Activated CD4-positive, alpha-beta T cell treated with anti-CD3 and anti-CD28 coated beads, Interleukin-2, Interleukin-6, amounts not matched to agents 100 ng/mL and 50 ng/mL, durations not matched to agents 16 hours and 8 hours (primary cell): ENCODE data around the gene CAP1.
"Not testable (repeated sequence)": the region's sequence is repeated elsewhere in the genome, so short reads cannot be mapped to it uniquely, and the experiment has no call there.

ENCODE experiments used
- DNase-seq: peaks from one replicate; pipeline ENCODE4 v3.0.0-alpha.2; 2020

Gene CAP1, protein sequence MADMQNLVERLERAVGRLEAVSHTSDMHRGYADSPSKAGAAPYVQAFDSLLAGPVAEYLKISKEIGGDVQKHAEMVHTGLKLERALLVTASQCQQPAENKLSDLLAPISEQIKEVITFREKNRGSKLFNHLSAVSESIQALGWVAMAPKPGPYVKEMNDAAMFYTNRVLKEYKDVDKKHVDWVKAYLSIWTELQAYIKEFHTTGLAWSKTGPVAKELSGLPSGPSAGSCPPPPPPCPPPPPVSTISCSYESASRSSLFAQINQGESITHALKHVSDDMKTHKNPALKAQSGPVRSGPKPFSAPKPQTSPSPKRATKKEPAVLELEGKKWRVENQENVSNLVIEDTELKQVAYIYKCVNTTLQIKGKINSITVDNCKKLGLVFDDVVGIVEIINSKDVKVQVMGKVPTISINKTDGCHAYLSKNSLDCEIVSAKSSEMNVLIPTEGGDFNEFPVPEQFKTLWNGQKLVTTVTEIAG

DNA sequence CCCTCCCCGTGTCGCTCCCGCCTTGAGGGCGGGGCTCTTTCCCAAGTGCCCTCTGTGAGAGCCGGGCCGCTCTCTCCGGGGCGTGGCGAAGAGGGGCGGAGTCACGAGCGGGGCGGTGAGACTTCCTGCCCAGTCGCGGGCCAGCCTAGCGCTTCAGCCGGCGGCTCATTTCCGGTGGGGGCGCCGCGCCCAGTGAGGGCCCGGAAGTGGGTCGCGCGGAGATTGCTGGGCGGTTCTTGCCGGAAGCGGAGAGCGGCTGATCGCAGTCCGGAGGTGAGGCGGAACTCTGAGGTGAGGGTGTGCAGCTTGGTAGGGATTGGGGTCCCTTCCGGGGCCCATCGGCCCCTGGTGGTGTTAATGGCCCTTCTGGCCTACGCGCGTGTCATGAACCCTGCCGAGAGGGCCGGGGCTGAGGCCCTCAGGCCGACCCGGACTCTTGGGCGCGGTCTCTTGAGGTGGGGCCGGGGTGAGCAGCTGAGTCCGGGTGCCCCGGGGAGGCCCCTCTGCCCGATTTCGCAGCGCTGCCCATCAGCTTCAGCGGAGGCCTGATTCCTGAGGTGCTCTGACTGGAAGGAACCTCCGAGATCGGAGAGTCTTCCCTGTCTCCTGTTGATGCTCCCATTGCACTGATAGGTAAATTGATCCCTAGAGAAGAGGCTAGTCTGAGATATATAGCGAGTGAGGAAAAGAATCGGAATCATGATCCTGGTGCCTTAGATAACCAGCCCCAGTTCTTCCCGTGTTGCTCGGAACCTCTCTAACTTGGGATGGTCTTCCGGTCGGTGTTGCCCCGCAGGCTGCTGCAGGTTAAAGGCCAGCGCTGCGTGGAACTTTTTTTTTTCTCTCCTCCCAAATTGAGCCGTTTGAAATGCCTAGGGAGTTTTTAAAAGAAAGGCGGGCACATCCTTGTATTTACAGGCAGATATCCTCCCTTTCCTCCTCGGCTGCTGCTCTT is at the start of gene CAP1:
TSS of gene CAP1 (plus strand) at position 219 of the 955 bp plus-strand sequence. CDS start 18,618 bp downstream, outside the sequence.
- DNase-seq: peak; percentile 100

DNA sequence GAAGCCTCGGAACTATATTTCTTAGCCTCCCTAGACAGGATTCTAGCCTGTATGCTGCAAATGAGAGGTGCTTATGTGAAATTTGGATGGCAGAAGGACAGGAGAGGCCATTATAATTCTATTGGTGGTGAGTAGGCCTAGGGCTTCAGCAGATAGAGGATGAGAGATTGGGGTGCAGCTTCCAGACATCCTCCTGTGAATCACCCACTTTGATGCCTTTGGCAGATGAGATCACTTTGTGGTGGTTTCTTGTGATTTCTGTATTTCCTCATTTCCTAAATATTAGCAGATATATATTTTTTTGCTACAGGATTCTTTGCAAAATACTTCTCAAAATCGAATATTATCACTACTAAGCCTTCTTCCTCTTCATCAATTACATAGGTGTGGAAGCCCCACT is 48.3 kb upstream of the CAP1 start:
- no peak for DNase-seq

DNA sequence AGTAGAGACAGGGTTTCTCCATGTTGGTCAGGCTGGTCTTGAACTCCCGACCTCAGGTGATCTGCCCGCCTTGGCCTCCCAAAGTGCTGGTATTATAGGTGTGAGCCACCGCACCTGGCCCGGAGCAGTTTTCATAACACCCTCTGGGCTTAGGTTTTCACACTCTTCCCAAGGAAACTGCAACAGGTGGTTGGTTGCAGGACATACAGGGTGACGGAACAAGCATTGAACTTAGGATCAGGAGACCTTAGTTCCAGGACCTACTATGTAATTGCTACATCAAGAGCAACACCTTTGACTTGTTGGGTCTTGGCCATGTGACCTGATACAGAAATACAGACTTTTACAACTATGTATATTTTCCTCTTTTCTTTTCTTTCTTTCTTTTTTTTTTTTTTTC is 47.6 kb upstream of the CAP1 start:
- DNase-seq: no peak

DNA sequence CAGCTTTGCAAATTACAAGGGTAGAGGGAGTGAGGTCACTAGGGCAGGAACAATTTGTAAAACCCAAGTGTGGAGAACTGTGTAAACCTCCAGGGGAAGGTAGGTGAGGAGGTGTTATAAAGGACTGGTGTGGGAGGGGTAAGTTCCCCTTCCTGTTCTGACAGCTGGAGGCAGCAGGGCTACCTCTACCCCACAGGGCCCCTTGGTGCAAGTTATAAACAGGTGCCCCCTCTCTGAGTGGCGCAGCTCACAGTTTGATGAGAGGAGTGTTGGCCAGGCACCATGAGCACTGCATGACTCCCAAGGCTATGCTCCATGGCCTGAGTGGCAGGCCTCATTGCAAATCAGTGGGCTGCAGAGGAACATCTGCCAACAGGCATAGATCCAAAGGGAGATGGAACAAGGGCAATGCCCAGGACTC is 44.5 kb upstream of the CAP1 start:
- no peak for DNase-seq

DNA sequence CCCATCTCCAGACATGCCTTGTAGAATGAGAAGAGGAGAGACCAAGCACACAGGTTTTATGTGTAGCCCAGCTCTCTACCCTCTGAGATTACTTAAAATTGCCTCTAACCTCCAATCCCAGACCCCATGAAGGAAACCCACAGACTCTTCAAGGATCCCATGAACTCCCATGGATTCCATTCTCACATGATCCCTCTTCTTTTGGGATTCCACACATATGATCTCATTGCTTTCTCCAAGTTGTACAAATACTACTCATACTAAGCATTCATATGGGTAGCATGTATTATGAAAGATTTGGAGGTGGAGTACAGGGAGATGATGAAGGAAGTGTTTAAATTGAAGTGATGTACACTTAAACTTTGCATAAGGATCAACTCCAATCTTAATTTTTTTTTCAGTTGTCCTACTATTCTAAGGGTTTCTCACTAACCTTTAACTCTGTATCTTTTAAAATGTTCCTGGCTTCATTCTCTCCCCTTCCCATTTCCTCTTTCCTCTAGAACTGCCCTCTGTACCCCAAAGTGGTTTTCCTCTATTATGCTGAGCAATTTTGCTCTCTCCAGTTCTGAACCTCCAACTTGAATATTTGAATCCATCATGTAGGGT is 44.0 kb upstream of the CAP1 start:
- DNase-seq: no peak

DNA sequence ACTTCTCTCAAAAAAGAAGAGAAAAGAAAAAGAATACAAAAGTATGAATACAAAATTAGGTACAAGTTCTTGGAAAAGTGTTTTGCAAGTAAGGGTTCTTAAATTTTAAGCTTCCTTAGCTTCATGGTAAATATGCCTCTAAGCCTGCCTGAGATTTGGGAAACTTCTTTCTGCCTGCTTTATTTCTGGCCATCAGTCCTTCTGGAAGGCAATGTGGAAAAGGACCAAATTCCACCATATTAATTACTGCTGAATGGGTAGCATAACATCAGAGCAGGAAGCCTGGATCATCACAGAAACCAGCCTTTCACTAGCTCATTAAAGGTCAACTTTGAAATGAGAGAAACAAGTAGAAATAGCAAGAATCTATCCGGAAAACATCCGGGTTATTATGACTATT is 39.1 kb upstream of the CAP1 start:
- DNase-seq: no peak

DNA sequence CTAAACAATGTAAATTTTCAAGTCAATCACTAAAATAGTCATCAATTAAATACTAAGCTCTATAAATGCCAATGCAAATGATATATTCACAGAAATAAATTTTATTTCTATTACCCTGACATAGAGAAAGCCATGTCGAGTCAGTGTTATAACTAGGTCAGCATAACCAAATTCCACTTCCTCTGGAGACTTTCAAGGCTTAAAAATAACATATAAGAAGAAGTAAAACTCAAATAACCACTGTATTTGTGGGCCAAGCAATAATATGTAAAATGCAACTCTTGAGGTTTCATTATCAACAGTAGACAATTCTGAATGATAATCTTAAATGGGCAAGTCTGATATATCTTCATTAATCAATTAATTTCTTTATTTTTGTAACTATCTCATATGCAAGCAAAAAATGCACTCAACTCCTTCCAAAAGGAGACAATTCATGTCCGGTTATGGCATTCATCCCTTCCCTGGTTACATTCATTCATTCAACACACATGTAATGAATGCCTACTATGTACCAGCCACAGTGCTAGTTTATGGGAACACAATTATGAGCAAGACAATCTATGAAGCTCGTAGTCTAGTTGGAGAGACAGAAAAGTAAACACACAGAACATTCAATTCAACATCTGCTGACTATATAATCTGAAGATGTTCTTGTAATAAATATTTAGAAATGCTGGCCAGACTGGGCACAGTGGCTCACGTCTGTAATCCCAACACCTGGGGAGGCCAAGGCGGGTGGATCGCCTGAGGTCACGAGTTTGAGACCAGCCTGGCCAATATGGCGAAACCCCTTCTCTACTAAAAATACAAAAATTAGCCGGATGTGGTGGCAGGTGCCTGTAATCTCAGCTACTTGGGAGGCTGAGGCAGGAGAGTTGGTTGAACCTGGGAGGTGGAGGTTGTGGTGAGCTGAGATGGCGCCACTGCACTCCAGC is 37.1 kb upstream of the CAP1 start:
- DNase-seq: no peak

DNA sequence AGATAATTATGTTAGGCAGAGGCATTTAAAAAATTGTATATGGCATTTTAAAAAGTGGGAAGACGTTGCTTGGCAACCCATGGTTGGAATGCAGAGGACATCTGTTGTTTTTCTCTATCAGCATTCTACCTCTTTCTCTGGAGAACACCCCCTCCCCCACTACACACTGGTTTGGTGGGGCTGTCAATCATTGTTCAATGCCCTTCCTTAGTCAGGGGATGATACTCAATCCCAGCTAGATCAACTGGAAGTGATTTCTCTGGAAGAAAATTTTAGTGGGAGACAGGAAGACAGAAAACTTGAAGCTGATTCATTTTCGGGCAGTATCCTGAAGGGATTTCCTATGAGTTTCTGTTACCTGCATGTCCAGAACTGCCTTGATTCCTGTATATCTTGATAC is 35.7 kb upstream of the CAP1 start:
- no peak for DNase-seq

DNA sequence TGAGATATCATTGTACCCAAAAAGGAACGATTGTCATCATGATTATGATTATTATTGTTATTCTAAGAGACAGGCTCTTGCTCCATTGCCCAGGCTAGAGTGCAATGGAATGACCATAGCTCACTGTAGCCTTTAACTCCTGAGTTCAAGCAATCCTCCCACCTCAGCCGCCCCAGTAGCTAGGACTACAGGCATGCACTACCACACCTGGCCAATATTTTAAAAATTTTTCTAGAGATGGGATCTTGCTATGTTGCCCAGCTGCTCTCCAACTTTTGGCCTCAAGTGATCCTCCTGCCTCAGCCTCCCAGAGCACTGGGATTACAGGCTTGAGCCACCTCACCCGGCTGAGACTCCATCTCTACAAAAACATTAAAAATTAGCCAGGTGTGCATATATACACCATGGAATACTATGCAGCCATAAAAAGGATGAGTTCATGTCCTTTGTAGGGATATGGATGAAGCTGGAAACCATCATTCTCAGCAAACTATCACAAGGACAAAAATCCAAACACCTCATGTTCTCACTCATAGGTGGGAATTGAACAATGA is 33.0 kb upstream of the CAP1 start:
- DNase-seq: not testable (repeated sequence)

DNA sequence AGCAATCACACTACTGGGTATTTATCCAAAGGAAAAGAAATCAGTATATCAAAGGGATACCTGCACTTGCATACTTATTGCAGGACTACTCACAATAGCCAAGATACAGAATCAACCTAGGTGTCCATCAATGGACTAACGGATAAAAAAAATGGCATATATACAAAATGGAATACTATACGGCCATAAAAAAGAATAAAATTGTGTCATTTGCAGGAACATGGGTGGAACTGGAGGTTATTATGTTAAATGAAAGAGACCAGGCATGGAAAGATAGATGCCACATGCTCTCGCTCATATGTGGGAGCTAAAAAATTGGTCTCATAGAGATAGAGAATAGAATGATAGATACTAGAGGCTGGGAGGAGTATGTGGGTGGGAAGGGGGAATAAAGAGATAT is 29.3 kb upstream of the CAP1 start:
- no peak for DNase-seq

DNA sequence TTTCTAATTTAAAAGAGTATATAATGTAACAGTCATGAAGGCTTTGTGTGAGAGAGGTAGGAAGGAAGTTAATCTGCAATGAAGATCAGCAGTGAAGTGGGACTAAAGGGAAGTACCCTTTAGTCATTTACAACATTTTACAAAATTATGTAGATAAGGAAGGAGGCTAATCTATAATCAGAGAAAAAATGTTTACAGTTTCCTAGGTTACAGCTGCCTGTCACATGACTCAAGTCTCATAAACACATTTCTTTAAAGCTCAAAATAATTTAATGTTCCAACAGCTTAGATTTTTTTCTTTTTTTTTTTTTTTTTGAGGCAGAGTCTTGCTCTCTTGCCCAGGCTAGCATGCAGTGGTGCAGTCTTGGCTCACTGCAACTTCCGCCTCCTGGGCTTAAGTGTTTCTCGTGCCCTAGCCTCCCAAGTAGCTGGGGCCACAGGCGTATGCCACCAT is 26.2 kb upstream of the CAP1 start:
- peak; percentile 23 for DNase-seq

DNA sequence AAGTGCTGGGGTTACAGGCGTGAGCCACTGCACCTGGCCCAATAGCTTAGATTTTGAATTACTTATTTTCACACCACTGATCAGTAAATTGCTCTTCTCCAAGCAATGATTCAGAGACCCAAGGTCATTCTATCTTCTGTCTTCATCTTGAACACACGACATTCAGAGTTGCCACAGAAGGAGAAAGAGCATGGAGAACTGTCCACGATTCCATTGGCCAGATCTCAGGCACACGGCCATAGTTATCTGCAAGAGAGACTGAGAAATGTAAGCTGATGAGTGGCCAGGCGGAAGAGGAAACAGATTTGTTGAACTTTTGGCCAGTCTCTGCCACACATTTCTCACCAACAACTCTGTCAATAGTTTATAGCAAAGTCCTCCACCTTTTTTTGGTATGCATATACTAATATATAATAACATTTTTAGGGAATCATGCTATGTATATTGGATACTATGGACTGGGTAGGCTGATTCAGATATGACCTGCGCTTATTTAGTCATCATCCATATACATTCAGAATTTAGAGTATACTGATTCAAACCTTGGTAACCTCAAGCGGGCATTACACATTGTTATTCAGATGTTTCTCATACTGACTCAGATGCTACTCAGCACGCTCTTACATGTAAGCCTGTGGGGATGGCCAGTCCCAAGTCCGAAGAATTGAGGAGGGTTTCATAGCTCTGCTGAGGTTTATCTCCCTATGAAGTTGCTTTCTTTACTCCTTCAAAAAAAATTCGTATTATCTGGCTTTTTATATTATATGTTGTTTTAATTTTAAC is 25.5 kb upstream of the CAP1 start:
- peak; percentile 62 for DNase-seq

DNA sequence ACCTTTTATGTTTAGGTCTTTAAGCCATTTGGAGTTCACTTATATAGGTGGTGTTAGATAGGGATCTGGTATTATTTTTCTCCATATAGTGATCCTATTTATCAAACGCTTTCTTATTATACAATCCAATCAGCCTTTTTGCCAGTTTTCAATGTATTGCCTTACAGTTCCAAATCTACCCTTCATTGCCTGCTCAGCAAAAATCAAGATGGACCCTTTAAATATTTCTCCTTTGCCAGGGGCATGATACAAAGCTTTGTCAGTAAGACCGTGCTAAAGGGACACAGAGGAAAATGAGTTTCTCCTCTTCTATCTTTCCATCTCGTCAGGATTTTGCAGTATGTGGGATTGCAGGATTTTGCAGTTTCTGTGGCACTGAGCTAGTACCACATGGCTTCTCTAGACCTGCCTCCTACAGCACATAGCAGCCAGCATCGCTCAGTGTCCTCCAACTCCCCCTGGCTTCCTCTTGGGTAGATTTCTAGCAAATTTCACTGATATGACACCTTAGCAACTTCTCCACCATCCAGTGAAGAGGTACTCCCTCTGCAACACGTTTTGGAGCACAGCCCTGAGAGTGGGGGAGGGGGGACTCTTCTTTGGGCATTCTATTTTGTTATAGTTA is 22.5 kb upstream of the CAP1 start:
- no peak for DNase-seq

DNA sequence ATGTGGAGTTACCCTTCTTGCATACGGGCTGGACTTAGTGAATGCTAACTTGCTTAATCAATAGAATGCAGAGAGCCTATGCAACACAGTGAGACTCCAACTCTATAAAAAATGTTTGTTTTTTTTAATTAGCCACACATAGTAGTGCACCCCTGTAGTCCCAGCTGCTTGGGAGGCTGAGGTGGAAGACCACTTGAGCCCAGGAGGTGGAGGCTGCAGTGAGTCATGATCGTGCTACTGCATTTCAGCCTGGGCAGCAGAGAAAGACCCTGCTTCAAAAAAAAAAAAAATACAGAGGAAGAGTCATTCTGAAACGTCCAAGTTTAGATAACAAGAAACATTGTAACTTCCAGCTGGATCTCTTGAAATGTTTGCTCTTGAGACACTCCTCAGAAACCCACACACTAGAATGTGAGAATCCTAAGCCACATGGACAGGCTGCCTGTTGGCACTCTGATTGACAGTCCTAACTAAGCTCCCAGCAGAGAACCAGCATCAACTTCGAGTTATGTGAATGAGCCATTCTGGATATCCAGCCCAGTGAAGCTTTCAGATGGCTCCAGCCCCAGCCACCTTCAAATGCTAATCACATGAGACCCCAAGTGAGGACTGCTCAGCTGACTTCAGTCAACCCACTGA is 20.0 kb upstream of the CAP1 start:
- no peak for DNase-seq

DNA sequence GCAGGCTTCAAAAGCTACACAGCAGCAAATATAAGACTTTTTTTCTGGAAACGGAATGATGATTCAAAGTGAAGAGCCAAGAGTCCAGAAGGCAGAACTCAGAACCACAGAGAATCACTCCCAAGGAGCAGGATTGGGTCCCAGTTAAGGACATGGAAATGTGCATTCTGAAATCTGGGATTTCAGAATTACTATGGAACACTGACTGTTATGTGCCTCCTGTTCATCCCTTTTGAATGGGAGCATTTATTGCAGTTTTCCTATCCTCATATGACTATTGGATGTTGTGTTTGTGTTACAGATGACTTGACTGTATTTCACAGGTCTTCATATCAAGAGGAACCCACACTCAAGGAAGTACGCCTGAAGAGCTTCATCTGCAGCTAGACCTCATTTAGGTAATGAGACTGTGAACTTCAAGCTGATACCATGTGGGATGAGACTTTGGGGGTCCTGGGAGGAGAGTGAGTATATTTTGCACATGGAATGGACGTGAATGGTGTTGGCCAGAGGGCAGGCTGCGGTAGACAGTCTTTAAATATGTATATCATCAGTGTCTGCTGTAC is 17.1 kb upstream of the CAP1 start:
- DNase-seq: no peak

DNA sequence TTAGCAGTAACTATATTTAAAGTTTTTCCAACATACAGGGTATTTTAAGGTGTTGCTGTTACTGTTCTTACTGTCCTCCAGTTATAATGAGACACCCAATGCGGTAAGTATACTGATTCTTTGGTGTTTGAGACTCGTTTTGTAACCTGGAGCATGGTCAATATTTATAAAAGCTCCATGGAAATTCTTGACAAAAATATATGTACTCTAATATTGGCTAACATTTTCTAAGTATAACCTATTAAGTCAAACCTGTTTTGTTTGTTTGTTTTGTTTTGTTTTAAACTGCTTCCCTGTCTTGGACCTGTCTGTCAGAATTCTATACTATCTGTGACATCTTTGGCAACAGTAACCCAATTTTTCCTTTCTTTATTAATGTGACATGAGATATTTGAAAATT is 15.9 kb upstream of the CAP1 start:
- no peak for DNase-seq

DNA sequence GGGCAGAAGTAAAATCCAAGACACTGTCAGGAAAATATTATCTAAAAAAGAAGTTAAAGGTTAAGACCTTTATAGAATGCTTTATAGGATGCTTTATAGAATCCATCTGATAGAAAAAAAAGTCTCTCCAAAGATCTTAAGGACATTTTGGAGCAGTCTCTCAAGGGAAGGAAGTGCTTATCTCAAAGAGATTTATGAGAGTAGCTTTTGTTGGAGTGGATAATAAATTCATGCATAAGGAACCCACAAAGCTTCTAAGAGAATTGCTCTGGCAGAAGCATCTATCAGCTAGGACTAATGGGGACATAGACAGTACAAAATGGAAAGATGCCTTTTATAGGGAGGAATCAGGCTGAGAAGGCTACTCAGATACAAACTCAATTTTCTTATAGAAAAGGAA is 12.9 kb upstream of the CAP1 start:
- no peak for DNase-seq

DNA sequence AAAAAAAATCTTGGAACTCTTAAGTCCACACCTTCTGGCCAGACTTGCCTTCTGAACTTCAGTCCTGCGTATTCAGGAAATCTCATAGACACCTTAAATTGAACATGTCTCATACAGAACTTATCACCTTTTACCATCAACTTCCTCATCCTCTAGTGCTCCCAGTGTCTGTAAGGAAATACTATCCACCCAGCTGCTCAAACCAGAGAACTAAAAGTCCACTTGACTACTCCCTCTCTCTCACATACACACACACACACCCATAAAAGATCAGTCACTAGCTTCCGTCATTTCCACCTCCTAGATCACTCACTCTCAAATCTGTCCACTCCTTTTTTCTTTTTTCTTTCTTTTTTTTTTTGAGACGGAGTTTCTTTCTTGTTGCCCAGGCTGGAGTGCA is 10.9 kb upstream of the CAP1 start:
- no peak for DNase-seq

DNA sequence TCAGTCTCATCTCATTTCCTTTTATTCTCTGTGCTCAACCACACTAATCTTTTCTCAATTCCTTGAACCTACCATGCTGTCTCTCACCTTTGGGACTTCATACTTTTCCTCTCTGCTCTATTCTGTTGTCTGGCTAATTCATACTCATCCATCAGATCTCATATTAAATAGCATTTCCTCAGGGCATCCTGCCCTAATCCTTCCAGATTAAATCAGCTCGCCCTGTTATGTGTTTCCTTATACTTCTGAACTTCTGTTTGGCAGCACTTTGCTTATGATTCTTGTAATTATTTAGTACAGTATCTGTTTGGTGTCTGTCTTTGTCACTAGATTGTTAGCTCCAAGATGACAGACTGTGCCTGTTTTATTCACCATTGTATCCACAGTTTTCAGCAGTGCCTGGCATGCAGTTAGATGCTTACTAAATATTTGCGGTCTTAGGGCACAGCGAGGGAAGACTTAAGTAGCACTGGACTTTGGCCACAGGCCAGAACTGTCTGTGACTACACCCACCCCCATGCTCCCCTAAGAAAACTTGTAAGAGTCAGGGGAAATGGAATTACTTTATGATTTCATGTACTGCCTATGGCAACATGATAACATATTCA is 9.9 kb upstream of the CAP1 start:
- DNase-seq: no peak
